SK-N-SH treated with all-trans-retinoic acid at 6 μM for 48 hours (cell line): ENCODE results near the gene TMEM235.

ENCODE experiments used
- BACH2 ChIP-seq: fragments of 250-450 bp; sonication (Bioruptor Pico); IDR thresholded peaks from 2 replicates; pipeline ENCODE4 v1.9.0; 2021; ENCODE audit warnings: mild to moderate bottlenecking, borderline replicate concordance
- ESRRG ChIP-seq: fragments of 250-450 bp; sonication (Bioruptor Pico); IDR thresholded peaks from 2 replicates; pipeline ENCODE4 v1.6.1; 2021; ENCODE audit warnings: mild to moderate bottlenecking
- GLIS3 ChIP-seq: fragments of 250-450 bp; sonication (Bioruptor Pico); IDR thresholded peaks from 2 replicates; pipeline ENCODE4 v1.5.0; 2020; ENCODE audit warnings: mild to moderate bottlenecking, moderate library complexity
- OSR1 ChIP-seq: fragments of 250-450 bp; sonication (Bioruptor Pico); IDR thresholded peaks from 2 replicates; pipeline ENCODE4 v1.8.0; 2022; ENCODE audit warnings: moderate library complexity, mild to moderate bottlenecking, inconsistent platforms
- PATZ1 ChIP-seq: fragments of 250-450 bp; sonication (Bioruptor Pico); IDR thresholded peaks from 2 replicates; pipeline ENCODE4 v1.8.0; 2020; ENCODE audit warnings: mild to moderate bottlenecking, moderate library complexity, borderline replicate concordance
- POU6F1 ChIP-seq: fragments of 250-450 bp; sonication (Bioruptor Pico); IDR thresholded peaks from 2 replicates; pipeline ENCODE4 v1.8.0; 2021; ENCODE audit warnings: low read depth, mild to moderate bottlenecking, moderate library complexity, borderline replicate concordance
- PPARA ChIP-seq: fragments of 250-450 bp; sonication (Bioruptor Pico); IDR thresholded peaks from 2 replicates; pipeline ENCODE4 v1.5.0; 2020; ENCODE audit warnings: mild to moderate bottlenecking, borderline replicate concordance
- RARB ChIP-seq: fragments of 250-450 bp; sonication (Bioruptor Pico); IDR thresholded peaks from 2 replicates; pipeline ENCODE4 v1.8.0; 2021; ENCODE audit warnings: mild to moderate bottlenecking, moderate library complexity
- SNAI2 ChIP-seq: fragments of 250-450 bp; sonication (Bioruptor Pico); IDR thresholded peaks from 2 replicates; pipeline ENCODE4 v1.5.0; 2020; ENCODE audit warnings: mild to moderate bottlenecking, moderate library complexity
- ZC3H10 ChIP-seq: fragments of 250-450 bp; sonication (Bioruptor Pico); IDR thresholded peaks from 2 replicates; pipeline ENCODE4 v1.5.1; 2021; ENCODE audit warnings: mild to moderate bottlenecking, moderate library complexity
- ZFP30 ChIP-seq: fragments of 450-650 bp; formaldehyde crosslinking; IDR thresholded peaks from 2 replicates; pipeline ENCODE4 v1.5.0; 2022; ENCODE audit warnings: mild to moderate bottlenecking, moderate library complexity
- ZNF565 ChIP-seq: fragments of 450-650 bp; formaldehyde crosslinking; conservative IDR thresholded peaks from 2 replicates; pipeline ENCODE4 v1.5.0; 2020; ENCODE audit warnings: low read depth, mild to moderate bottlenecking, moderate library complexity

GRCh38 chr17:78252701-78253635 is 21.5 kb downstream of the TMEM235 start:
- TF ChIP-seq PATZ1 (no peak), ZNF565 (CRISPR knock-in tag) (no peak), SNAI2 (CRISPR knock-in tag) (no peak), PPARA (CRISPR knock-in tag) (no peak), ZC3H10 (CRISPR knock-in tag) (no peak), BACH2 (CRISPR knock-in tag) (no peak), OSR1 (CRISPR knock-in tag) (no peak), ZFP30 (no peak), POU6F1 (no peak), ESRRG (CRISPR knock-in tag) (no peak), GLIS3 (no peak), RARB (CRISPR knock-in tag) (no peak)
